H1 (cell line): ENCODE results near the gene MRPL52. TPM values are rescaled to one million over a fixed set of nuclear protein-coding genes. Genes with fewer than 3 reads are reported as not detected.

Source experiments
- ASH2L ChIP-seq: fragments of 200-600, 300-600 bp; sonication (generic); IDR thresholded peaks from one replicate; pipeline ENCODE4 v1.7.1; 2017; ENCODE audit warnings: low read length
- CHD7 ChIP-seq: fragments of 300-600 bp; sonication (generic); IDR thresholded peaks from 2 replicates; pipeline ENCODE4 v1.7.1; 2012; ENCODE audit warnings: low read length, moderate library complexity, mild to moderate bottlenecking, inconsistent platforms; ENCODE audit not compliant: insufficient replicate concordance
- EGR1 ChIP-seq: IDR thresholded peaks from 2 replicates; pipeline ENCODE4 v1.6.1; 2011; ENCODE audit warnings: low read depth, low read length, borderline replicate concordance
- EZH2 ChIP-seq: fragments of 200-600 bp; sonication (generic); IDR thresholded peaks from 2 replicates; pipeline ENCODE4 v1.7.1; 2012; ENCODE audit warnings: low read depth, mild to moderate bottlenecking, moderate library complexity, low read length, inconsistent platforms; ENCODE audit not compliant: severe bottlenecking
- HDAC2 ChIP-seq, 2 experiments: fragments of 300-600 bp in 1 of 2; sonication (generic) in 1 of 2; IDR thresholded peaks; 2 replicates each; pipeline ENCODE4 v1.6.1; 2011 to 2012; ENCODE audit warnings: low read depth in 2 of 2, low read length in 2 of 2, mild to moderate bottlenecking in 2 of 2, moderate library complexity in 2 of 2, borderline replicate concordance in 1 of 2, inconsistent platforms in 1 of 2
- KDM4A ChIP-seq: IDR thresholded peaks from one replicate; pipeline ENCODE4 v1.7.1; 2012; ENCODE audit warnings: low read depth, mild to moderate bottlenecking, moderate library complexity, low read length, inconsistent platforms; ENCODE audit not compliant: severe bottlenecking
- RBBP5 ChIP-seq: IDR thresholded peaks from 2 replicates; pipeline ENCODE4 v1.7.1; 2012; ENCODE audit warnings: low read depth, mild to moderate bottlenecking, inconsistent platforms, low read length, moderate library complexity, borderline replicate concordance
- RXRA ChIP-seq: IDR thresholded peaks from 2 replicates; pipeline ENCODE4 v1.6.1; 2011; ENCODE audit warnings: low read depth, mild to moderate bottlenecking, low read length, moderate library complexity; ENCODE audit not compliant: insufficient read depth
- SAP30 ChIP-seq: fragments of 300-600 bp; sonication (generic); IDR thresholded peaks from 2 replicates; pipeline ENCODE4 v1.7.1; 2012; ENCODE audit warnings: low read length, moderate library complexity, mild to moderate bottlenecking, inconsistent platforms; ENCODE audit not compliant: insufficient read depth, insufficient replicate concordance
- SIN3A ChIP-seq, 2 experiments: IDR thresholded peaks in 1 of 2; conservative IDR thresholded peaks in 1 of 2; 2 replicates each; pipeline ENCODE4 v1.6.1; 2011 to 2012; ENCODE audit warnings: low read length in 2 of 2, improper control_type of control experiment in 1 of 2, low read depth in 1 of 2, mild to moderate bottlenecking in 1 of 2
- SUZ12 ChIP-seq: fragments of 200-600 bp; sonication (generic); IDR thresholded peaks from 2 replicates; pipeline ENCODE4 v1.6.1; 2012; ENCODE audit warnings: mild to moderate bottlenecking, inconsistent platforms, low read length, moderate library complexity, mixed read lengths
- polyA plus RNA-seq, 7 experiments: library from polyadenylated mRNA; depleted of rRNA in 3 of 7; stranded (reverse) in 5 of 7; unstranded in 2 of 7; fragments of >200 nt in 5 of 7; fragments of 200-250 nt in 2 of 7; gene quantifications; 1 replicate in 5 of 7; 2 replicates in 1 of 7; 4 replicates in 1 of 7; pipeline versions ENCODE4 v1.2.1 to v1.2.3, GENCODE V29; 2011 to 2013; ENCODE audit warnings: missing spikeins in 2 of 7, mixed read lengths in 2 of 7
- total RNA-seq: library from RNA; stranded (reverse); fragmentation: NEBNext Ultra II Directional; extraction: Animal tissue kit (Norgen Biotek cat#: 25700); gene quantifications from 2 replicates; pipeline ENCODE4 v1.2.1, GENCODE V29; 2021

MRPL52 gene
- total and polyA plus RNA-seq, 2 of the 8 experiments (the other 6 are each of a cell fraction or from before 2014, with no cell fraction given): 70.5 to 176 TPM

DNA sequence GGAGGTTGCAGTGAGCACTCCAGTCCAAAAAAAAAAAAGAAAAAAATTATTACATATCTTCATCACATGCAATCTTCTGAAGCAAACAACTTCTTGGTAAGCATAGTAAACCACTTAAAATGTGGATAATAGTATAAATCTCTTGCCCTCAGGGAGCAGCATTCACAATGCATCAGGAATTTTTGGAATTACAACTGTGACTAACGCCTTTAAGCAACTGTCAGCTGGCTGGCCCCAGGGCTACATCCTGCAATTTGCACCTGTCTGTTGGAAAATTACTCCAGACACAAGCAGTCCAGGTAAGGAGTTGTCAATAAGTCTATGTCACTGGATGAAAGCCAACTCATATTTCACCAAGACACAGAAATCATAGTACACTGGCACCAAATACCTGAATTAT is 9.0 kb upstream of the MRPL52 start (continued):
- TF ChIP-seq CHD7: no peak
- no peak for TF ChIP-seq EGR1
- no peak for TF ChIP-seq HDAC2 (IDR thresholded peaks at IDR 0.05; ENCODE audit: borderline replicate concordance in 1 of 2, low read depth in 2 of 2, low read length in 2 of 2)
- no peak for TF ChIP-seq ASH2L
- TF ChIP-seq RBBP5: no peak
- no peak for TF ChIP-seq SIN3A (conservative IDR thresholded peaks at IDR 0.05 in 1 of 2, IDR thresholded peaks at IDR 0.05 in 1 of 2; ENCODE audit: low read depth in 1 of 2, low read length in 2 of 2)
- no peak for TF ChIP-seq SAP30
- no peak for TF ChIP-seq SUZ12
- TF ChIP-seq EZH2: no peak
- TF ChIP-seq KDM4A: no peak
- no peak for TF ChIP-seq RXRA
